Keratinocyte (primary cell): ENCODE measurements around the gene NEK6.

ENCODE experiments used
- EZH2 ChIP-seq: IDR thresholded peaks from one replicate; pipeline ENCODE4 v1.6.1; 2012; ENCODE audit warnings: inconsistent platforms, mild to moderate bottlenecking, low read length, moderate library complexity
- TF ChIP-seq, protein P1 (sequence below), 3 experiments: IDR thresholded peaks in 1 of 3; conservative IDR thresholded peaks in 1 of 3; optimal IDR thresholded peaks in 1 of 3; 2 replicates in 2 of 3; 3 replicates in 1 of 3; pipeline versions ENCODE3 to v1.5.1; 2011; ENCODE audit warnings: low read length in 3 of 3, mild to moderate bottlenecking in 3 of 3, moderate library complexity in 2 of 3, control low read depth in 1 of 3, inconsistent platforms in 1 of 3; ENCODE audit not compliant: insufficient read depth in 2 of 3; ENCODE audit errors: extremely low read depth in 1 of 3

DNA sequence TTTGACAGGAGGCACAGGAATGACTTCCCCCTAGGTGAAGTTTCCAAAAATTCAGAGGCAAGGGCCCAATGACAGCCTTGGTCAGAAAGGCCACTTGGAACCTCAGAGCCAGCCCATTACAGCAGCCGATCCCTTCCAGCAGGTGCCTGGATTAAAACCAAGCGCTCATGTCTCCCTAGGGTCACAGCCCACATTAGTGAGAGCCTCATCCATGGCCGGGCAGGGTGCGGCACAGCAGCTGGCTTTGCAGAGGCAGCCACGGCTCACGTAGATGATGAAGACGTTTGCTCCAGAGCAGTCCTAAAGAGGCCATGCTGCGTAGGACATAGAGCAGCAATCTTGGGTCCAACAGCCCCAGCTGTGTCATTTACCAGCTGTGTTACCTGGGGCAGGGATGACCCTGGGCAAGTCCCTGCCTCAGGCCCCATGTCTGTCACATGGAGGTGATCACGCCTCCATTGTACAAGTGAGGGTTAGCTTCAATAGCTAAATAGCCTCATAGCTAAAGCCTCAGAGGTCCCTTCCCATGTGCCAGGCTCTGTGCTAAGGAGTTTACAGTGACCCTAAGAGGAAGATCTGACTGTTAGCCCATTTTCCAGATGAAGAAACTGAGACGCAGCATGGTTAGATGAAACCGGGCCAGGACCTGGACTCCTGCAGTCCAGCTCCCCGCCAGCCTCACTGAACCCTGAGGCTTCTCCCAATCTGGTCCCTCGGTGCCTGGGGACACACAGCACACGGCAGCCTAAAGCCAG, 39.2 kb downstream of the NEK6 start:
- TF ChIP-seq, protein P1, sequence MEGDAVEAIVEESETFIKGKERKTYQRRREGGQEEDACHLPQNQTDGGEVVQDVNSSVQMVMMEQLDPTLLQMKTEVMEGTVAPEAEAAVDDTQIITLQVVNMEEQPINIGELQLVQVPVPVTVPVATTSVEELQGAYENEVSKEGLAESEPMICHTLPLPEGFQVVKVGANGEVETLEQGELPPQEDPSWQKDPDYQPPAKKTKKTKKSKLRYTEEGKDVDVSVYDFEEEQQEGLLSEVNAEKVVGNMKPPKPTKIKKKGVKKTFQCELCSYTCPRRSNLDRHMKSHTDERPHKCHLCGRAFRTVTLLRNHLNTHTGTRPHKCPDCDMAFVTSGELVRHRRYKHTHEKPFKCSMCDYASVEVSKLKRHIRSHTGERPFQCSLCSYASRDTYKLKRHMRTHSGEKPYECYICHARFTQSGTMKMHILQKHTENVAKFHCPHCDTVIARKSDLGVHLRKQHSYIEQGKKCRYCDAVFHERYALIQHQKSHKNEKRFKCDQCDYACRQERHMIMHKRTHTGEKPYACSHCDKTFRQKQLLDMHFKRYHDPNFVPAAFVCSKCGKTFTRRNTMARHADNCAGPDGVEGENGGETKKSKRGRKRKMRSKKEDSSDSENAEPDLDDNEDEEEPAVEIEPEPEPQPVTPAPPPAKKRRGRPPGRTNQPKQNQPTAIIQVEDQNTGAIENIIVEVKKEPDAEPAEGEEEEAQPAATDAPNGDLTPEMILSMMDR (optimal IDR thresholded peaks at IDR 0.05 in 1 of 3, IDR thresholded peaks at IDR 0.05 in 1 of 3, conservative IDR thresholded peaks at IDR 0.05 in 1 of 3; ENCODE audit: extremely low read depth in 1 of 3, insufficient read depth in 2 of 3, low read length in 3 of 3), result no peak
- no peak for TF ChIP-seq EZH2
